H1 (cell line): ENCODE measurements around the gene ZNF346. TPM values are rescaled to one million over a fixed set of nuclear protein-coding genes. Genes with fewer than 3 reads are reported as not detected.

Experiments used
- CTCF ChIA-PET: fragments of 300-600 bp; sonication (Branson Sonifier 250); formaldehyde crosslinking; loops from one replicate; lab custom pipeline; 2021; ENCODE audit not compliant: partially characterized antibody; lab: Charles Lee
- POLR2A ChIA-PET: fragments of 300-600 bp; sonication (Branson Sonifier 250); formaldehyde crosslinking; loops from one replicate; lab custom pipeline; 2021; ENCODE audit warnings: inconsistent platforms; ENCODE audit not compliant: partially characterized antibody; lab: Charles Lee
- DNase-seq, 2 experiments: peaks; one replicate each; pipeline versions ENCODE4 v3.0.0 to v3.0.0-alpha.2; 2010 to 2022; ENCODE audit warnings: low spot score in 2 of 2, low read depth in 1 of 2, mixed read lengths in 1 of 2
- FAIRE-seq: peaks from 2 replicates; lab custom pipeline; 2011; peaks lifted over from hg19 to GRCh38; lab: Jason Lieb, UNC
- H2AFZ ChIP-seq: 2 replicates; pipeline ENCODE4 v1.8.1; 2012; ENCODE audit warnings: low read length, inconsistent platforms
- H2AK5ac ChIP-seq: 2 replicates; pipeline ENCODE4 v1.6.1; 2013; ENCODE audit warnings: low read depth, low read length
- H2BK120ac ChIP-seq: replicated peaks from 2 replicates; pipeline ENCODE3; 2013; ENCODE audit warnings: low read depth, low read length, inconsistent platforms
- H2BK12ac ChIP-seq: 2 replicates; pipeline ENCODE4 v1.6.1; 2013; ENCODE audit warnings: low read depth, low read length
- H2BK15ac ChIP-seq: 2 replicates; pipeline ENCODE4 v1.6.1; 2013; ENCODE audit warnings: low read length
- H2BK20ac ChIP-seq: 2 replicates; pipeline ENCODE4 v1.6.1; 2013; ENCODE audit warnings: low read length
- H2BK5ac ChIP-seq: 2 replicates; pipeline ENCODE4 v1.6.1; 2013; ENCODE audit warnings: low read depth, low read length
- H3K14ac ChIP-seq: 2 replicates; pipeline ENCODE4 v1.6.1; 2013; ENCODE audit warnings: inconsistent platforms; ENCODE audit not compliant: insufficient read length
- H3K18ac ChIP-seq: 2 replicates; pipeline ENCODE4 v1.6.1; 2013; ENCODE audit warnings: low read length; ENCODE audit errors: extremely low read depth
- H3K23ac ChIP-seq: 2 replicates; pipeline ENCODE4 v1.6.1; 2013; ENCODE audit warnings: inconsistent platforms; ENCODE audit not compliant: insufficient read length
- H3K23me2 ChIP-seq: 2 replicates; pipeline ENCODE4 v1.6.1; 2013; ENCODE audit warnings: low read depth, low read length
- H3K27ac ChIP-seq: 2 replicates; pipeline ENCODE4 v1.6.1; 2011; ENCODE audit warnings: low read depth, low read length, inconsistent platforms
- H3K27me3 ChIP-seq, 4 experiments: replicated peaks in 1 of 4; 1 replicate in 1 of 4; 2 replicates in 3 of 4; pipeline versions ENCODE4 v1.6.1 to v1.8.1; 2011 to 2013; ENCODE audit warnings: low read length in 3 of 4, mild to moderate bottlenecking in 3 of 4, inconsistent platforms in 2 of 4, mixed read lengths in 2 of 4, moderate library complexity in 1 of 4; ENCODE audit not compliant: control insufficient read depth in 3 of 4, insufficient read depth in 3 of 4; ENCODE audit errors: extremely low read depth in 1 of 4
- H3K36me3 ChIP-seq, 4 experiments: 2 replicates each; pipeline versions ENCODE4 v1.6.1 to v1.8.1; 2011 to 2013; ENCODE audit warnings: mild to moderate bottlenecking in 4 of 4, low read length in 3 of 4, moderate library complexity in 2 of 4, control low read depth in 1 of 4, inconsistent platforms in 1 of 4; ENCODE audit not compliant: insufficient read depth in 4 of 4, control insufficient read depth in 2 of 4
- H3K4ac ChIP-seq: replicated peaks from 2 replicates; pipeline ENCODE3; 2013; ENCODE audit warnings: low read length, low read depth, mixed read lengths, inconsistent platforms; ENCODE audit not compliant: insufficient read length
- H3K4me1 ChIP-seq, 4 experiments: replicated peaks in 1 of 4; 1 replicate in 1 of 4; 2 replicates in 3 of 4; pipeline versions ENCODE4 v1.6.1 to v1.8.1; 2011 to 2013; ENCODE audit warnings: low read length in 3 of 4, inconsistent platforms in 2 of 4, mixed read lengths in 1 of 4; ENCODE audit not compliant: insufficient read depth in 4 of 4, control insufficient read depth in 3 of 4
- H3K4me2 ChIP-seq, 2 experiments: 2 replicates each; pipeline versions ENCODE4 v1.6.1 to v1.8.1; 2011 to 2013; ENCODE audit warnings: low read depth in 2 of 2, low read length in 2 of 2, control low read depth in 1 of 2, inconsistent platforms in 1 of 2, mild to moderate bottlenecking in 1 of 2; ENCODE audit not compliant: insufficient read depth in 1 of 2
- H3K4me3 ChIP-seq, 4 experiments: fragments of 200-600, 300-600 bp in 1 of 4; sonication (generic), shearing (Covaris generic), sonication (Bioruptor Twin) in 1 of 4; 2 replicates each; pipeline versions ENCODE4 v1.5.1 to v1.8.1; 2011 to 2016; ENCODE audit warnings: low read length in 4 of 4, low read depth in 3 of 4, control low read depth in 2 of 4, inconsistent platforms in 2 of 4, mild to moderate bottlenecking in 2 of 4, mixed read lengths in 1 of 4, moderate library complexity in 1 of 4; ENCODE audit not compliant: insufficient read depth in 2 of 4; ENCODE audit errors: extremely low read depth in 1 of 4
- H3K56ac ChIP-seq: replicated peaks from 2 replicates; pipeline ENCODE3; 2013; ENCODE audit warnings: low read depth, mild to moderate bottlenecking, mixed read lengths, low read length, inconsistent platforms; ENCODE audit not compliant: insufficient read length
- H3K79me1 ChIP-seq: 2 replicates; pipeline ENCODE4 v1.6.1; 2013; ENCODE audit warnings: low read depth, low read length, control low read depth
- H3K79me2 ChIP-seq, 2 experiments: 2 replicates each; pipeline versions ENCODE4 v1.6.1 to v1.8.1; 2012 to 2013; ENCODE audit warnings: low read length in 2 of 2, mild to moderate bottlenecking in 2 of 2, inconsistent platforms in 1 of 2; ENCODE audit not compliant: insufficient read depth in 2 of 2, control insufficient read depth in 1 of 2
- H3K9ac ChIP-seq, 4 experiments: replicated peaks in 1 of 4; 1 replicate in 1 of 4; 2 replicates in 3 of 4; pipeline versions ENCODE4 v1.6.1 to v1.8.1; 2011 to 2013; ENCODE audit warnings: low read depth in 3 of 4, low read length in 3 of 4, control low read depth in 2 of 4, mild to moderate bottlenecking in 2 of 4, moderate library complexity in 2 of 4, inconsistent platforms in 1 of 4; ENCODE audit errors: extremely low read depth in 1 of 4
- H3K9me3 ChIP-seq, 2 experiments: 2 replicates each; pipeline versions ENCODE4 v1.6.1 to v1.8.1; 2012 to 2013; ENCODE audit warnings: mild to moderate bottlenecking in 2 of 2, moderate library complexity in 2 of 2, control low read depth in 1 of 2, inconsistent platforms in 1 of 2, low read depth in 1 of 2, low read length in 1 of 2, mixed read lengths in 1 of 2; ENCODE audit not compliant: insufficient read depth in 2 of 2
- H4K20me1 ChIP-seq, 2 experiments: replicated peaks in 1 of 2; 2 replicates each; pipeline versions ENCODE3 to v1.8.1; 2011 to 2013; ENCODE audit warnings: inconsistent platforms in 2 of 2, low read length in 2 of 2, mild to moderate bottlenecking in 1 of 2; ENCODE audit not compliant: insufficient read depth in 2 of 2, control insufficient read depth in 1 of 2
- H4K5ac ChIP-seq: 2 replicates; pipeline ENCODE4 v1.6.1; 2013; ENCODE audit warnings: low read length, low read depth, mixed read lengths, inconsistent platforms; ENCODE audit not compliant: insufficient read length
- H4K8ac ChIP-seq: 2 replicates; pipeline ENCODE4 v1.8.0; 2013; ENCODE audit warnings: mild to moderate bottlenecking, moderate library complexity, low read length, inconsistent platforms; ENCODE audit not compliant: insufficient read depth; ENCODE audit errors: extremely low read depth
- H4K91ac ChIP-seq: replicated peaks from 2 replicates; pipeline ENCODE3; 2013; ENCODE audit warnings: low read length, mixed read lengths, inconsistent platforms; ENCODE audit not compliant: insufficient read length
- ATF2 ChIP-seq: IDR thresholded peaks from 2 replicates; pipeline ENCODE4 v1.6.1; 2012; ENCODE audit warnings: low read length, inconsistent platforms
- EP300 ChIP-seq, 2 experiments: IDR thresholded peaks; 1 replicate in 1 of 2; 2 replicates in 1 of 2; pipeline ENCODE4 v1.6.1; 2011 to 2012; ENCODE audit warnings: low read depth in 2 of 2, low read length in 2 of 2, mild to moderate bottlenecking in 2 of 2, borderline replicate concordance in 1 of 2, inconsistent platforms in 1 of 2, moderate library complexity in 1 of 2
- GABPA ChIP-seq: IDR thresholded peaks from 2 replicates; pipeline ENCODE4 v1.6.1; 2011; ENCODE audit warnings: mild to moderate bottlenecking, low read length, moderate library complexity, borderline replicate concordance; ENCODE audit not compliant: insufficient read depth
- NANOG ChIP-seq: IDR thresholded peaks from 2 replicates; pipeline ENCODE4 v1.6.1; 2011; ENCODE audit warnings: low read length, low read depth, mild to moderate bottlenecking, inconsistent platforms; ENCODE audit not compliant: insufficient read depth, poor library complexity, severe bottlenecking
- POLR2A ChIP-seq, 2 experiments: IDR thresholded peaks; 1 replicate in 1 of 2; 2 replicates in 1 of 2; pipeline ENCODE4 v1.6.1; 2011; ENCODE audit warnings: low read depth in 2 of 2, low read length in 2 of 2, mild to moderate bottlenecking in 2 of 2; ENCODE audit errors: control extremely low read depth in 1 of 2
- POU5F1 ChIP-seq: IDR thresholded peaks from 2 replicates; pipeline ENCODE4 v1.6.1; 2011; ENCODE audit warnings: low read depth, mild to moderate bottlenecking, low read length, moderate library complexity
- SIN3A ChIP-seq, 2 experiments: IDR thresholded peaks in 1 of 2; conservative IDR thresholded peaks in 1 of 2; 2 replicates each; pipeline ENCODE4 v1.6.1; 2011 to 2012; ENCODE audit warnings: low read length in 2 of 2, improper control_type of control experiment in 1 of 2, low read depth in 1 of 2, mild to moderate bottlenecking in 1 of 2
- SRF ChIP-seq: IDR thresholded peaks from 2 replicates; pipeline ENCODE4 v1.6.1; 2011; ENCODE audit warnings: mild to moderate bottlenecking, low read depth, low read length, moderate library complexity
- TAF1 ChIP-seq: IDR thresholded peaks from 2 replicates; pipeline ENCODE4 v1.6.1; 2011; ENCODE audit warnings: mild to moderate bottlenecking, low read depth, low read length
- TBP ChIP-seq: IDR thresholded peaks from 2 replicates; pipeline ENCODE4 v1.6.1; 2011; ENCODE audit warnings: low read depth, low read length, improper control_type of control experiment
- TCF12 ChIP-seq: IDR thresholded peaks from 2 replicates; pipeline ENCODE4 v1.6.1; 2011; ENCODE audit warnings: low read depth, mild to moderate bottlenecking, low read length
- whole genome bisulfite sequencing, 2 experiments: shearing (Covaris generic) in 1 of 2; methylation state at CpG; one replicate each; pipeline versions ENCODE4 v1.1.6 to v1.1.7; 2013 to 2015; ENCODE audit warnings: low lambda C conversion rate in 2 of 2, mixed read lengths in 2 of 2, inconsistent platforms in 1 of 2, low coverage in 1 of 2, missing lambda C conversion rate in 1 of 2; ENCODE audit not compliant: insufficient replicate concordance in 2 of 2, insufficient coverage in 1 of 2, insufficient read length in 1 of 2; ENCODE audit errors: extremely low coverage in 1 of 2, missing lambda C conversion rate in 1 of 2; 5-methylcytosine and 5-hydroxymethylcytosine counted together
- polyA plus RNA-seq, 7 experiments: library from polyadenylated mRNA; depleted of rRNA in 3 of 7; stranded (reverse) in 5 of 7; unstranded in 2 of 7; fragments of >200 nt in 5 of 7; fragments of 200-250 nt in 2 of 7; gene quantifications; 1 replicate in 5 of 7; 2 replicates in 1 of 7; 4 replicates in 1 of 7; pipeline versions ENCODE4 v1.2.1 to v1.2.3, GENCODE V29; 2011 to 2013; ENCODE audit warnings: missing spikeins in 2 of 7, mixed read lengths in 2 of 7
- total RNA-seq: library from RNA; stranded (reverse); fragmentation: NEBNext Ultra II Directional; extraction: Animal tissue kit (Norgen Biotek cat#: 25700); gene quantifications from 2 replicates; pipeline ENCODE4 v1.2.1, GENCODE V29; 2021

ZNF346 gene
- total and polyA plus RNA-seq, 2 of the 8 experiments (the other 6 are each of a cell fraction or from before 2014, with no cell fraction given) = 19.9 to 20.8 TPM

GRCh38 chr5:177041936-177042335 is 19.4 kb downstream of the ZNF346 start:
- no peak overlapping the region for H2AK5ac ChIP-seq
- no peak overlapping the region for H3K4me3 ChIP-seq
- H3K27ac ChIP-seq = no peak overlapping the region
- no peak overlapping the region for H3K14ac ChIP-seq
- peaks cover 6 to 31% (median 16%) of the 10 kb centered on the region in 4 experiments; a peak in 7 of 8 replicates for H3K36me3 ChIP-seq
- H3K56ac ChIP-seq = no peak overlapping the region
- H3K79me2 ChIP-seq = peaks cover 5 to 15% of the 10 kb centered on the region in 2 experiments; a peak in 3 of 4 replicates
- 81% methylated on average over 2 of the region's 2 CpGs; no CpG with 5 or more reads in 1 of the 2 experiments for WGBS, 2 experiments
- no peak for TF ChIP-seq NANOG
- TF ChIP-seq ATF2 = no peak
- TF ChIP-seq POLR2A (IDR thresholded peaks at IDR 0.05; ENCODE audit: control extremely low read depth in 1 of 2, low read depth in 2 of 2, low read length in 2 of 2) = no peak
- no peak for TF ChIP-seq TCF12
- no peak for TF ChIP-seq TBP
- TF ChIP-seq SRF = no peak
- TF ChIP-seq SIN3A (conservative IDR thresholded peaks at IDR 0.05 in 1 of 2, IDR thresholded peaks at IDR 0.05 in 1 of 2; ENCODE audit: low read depth in 1 of 2, low read length in 2 of 2) = no peak
- TF ChIP-seq GABPA = no peak
- TF ChIP-seq POU5F1 = no peak
- TF ChIP-seq EP300 (IDR thresholded peaks at IDR 0.05; ENCODE audit: borderline replicate concordance in 1 of 2, low read depth in 2 of 2, low read length in 2 of 2) = no peak
- no peak for TF ChIP-seq TAF1
- H3K23me2 ChIP-seq = no peaks in the 10 kb centered on the region
- no peak overlapping the region for H2BK5ac ChIP-seq
- ChIA-PET CTCF (interaction anchor here (0.7 to 2.2 kb wide), 10 partner anchors 9 to 181 kb away, joined by 3 to 9 read pairs (median 4); no protein-coding TSS in a partner anchor), POLR2A (interaction anchor here (1.1 kb wide), 1 partner anchor 8 kb away, joined by 4 read pairs; no protein-coding TSS in a partner anchor)
- no peak overlapping the region for H3K9ac ChIP-seq
- no peak overlapping the region for H4K8ac ChIP-seq
- H2BK120ac ChIP-seq = no peak overlapping the region
- H3K4ac ChIP-seq = no peak overlapping the region
- no peak overlapping the region for H2BK20ac ChIP-seq
- H2BK12ac ChIP-seq = no peak overlapping the region
- no peaks in the 10 kb centered on the region for H3K27me3 ChIP-seq
- H3K4me1 ChIP-seq = no peaks in the 10 kb centered on the region
- H3K9me3 ChIP-seq = no peaks in the 10 kb centered on the region
- DNase-seq (no peak), FAIRE-seq (no peak)
- no peak overlapping the region for H3K18ac ChIP-seq
- H2AFZ ChIP-seq = no peak overlapping the region
- no peak overlapping the region for H4K5ac ChIP-seq
- no peak overlapping the region for H2BK15ac ChIP-seq
- H3K79me1 ChIP-seq = no peaks in the 10 kb centered on the region
- no peak overlapping the region for H3K23ac ChIP-seq
- H4K91ac ChIP-seq = no peak overlapping the region
- peaks cover 0 to 4% of the 10 kb centered on the region in 2 experiments for H4K20me1 ChIP-seq
- no peak overlapping the region for H3K4me2 ChIP-seq
